Activated CD8-positive, alpha-beta T cell treated with anti-CD3 and anti-CD28 coated beads, Interleukin-2, amount 10 ng/mL, durations not matched to agents 7 days and 5 days (primary cell): ENCODE results near the gene RPS24. TPM values are rescaled to one million over a fixed set of nuclear protein-coding genes. Genes with fewer than 3 reads are reported as not detected.
"Not testable (repeated sequence)": the region's sequence is repeated elsewhere in the genome, so short reads cannot be mapped to it uniquely, and the experiment has no call there.

Experiments used
- ATAC-seq: fragments of 150-1000 bp; cut with Tn5 transposase; one replicate; pipeline ENCODE4 v1.10.0; 2021; ENCODE audit warnings: moderate library complexity
- CTCF ChIA-PET: fragments of 350-600 bp; sonication (Branson Sonifier 250); formaldehyde crosslinking; loops from one replicate; lab custom pipeline; 2021; ENCODE audit warnings: antibody characterized with exemption; lab: Charles Lee
- POLR2A ChIA-PET: fragments of 350-600 bp; sonication (Branson Sonifier 250); formaldehyde crosslinking; loops from one replicate; lab custom pipeline; 2021; ENCODE audit warnings: antibody characterized with exemption; lab: Charles Lee
- DNase-seq: peaks from one replicate; pipeline ENCODE4 v3.0.0-alpha.2; 2020
- H3K27ac Mint-ChIP-seq: one replicate; pipeline ENCODE4 v1.8.0; 2021; ENCODE audit warnings: mild to moderate bottlenecking, mixed read lengths
- H3K27me3 Mint-ChIP-seq: one replicate; pipeline ENCODE4 v1.8.0; 2021; ENCODE audit warnings: low read depth, mixed read lengths
- H3K36me3 Mint-ChIP-seq: one replicate; pipeline ENCODE4 v1.8.0; 2021; ENCODE audit warnings: low read depth, mixed read lengths
- H3K4me1 Mint-ChIP-seq: one replicate; pipeline ENCODE4 v1.8.0; 2021; ENCODE audit warnings: low read depth, mixed read lengths
- H3K4me3 Mint-ChIP-seq: one replicate; pipeline ENCODE4 v1.8.0; 2021; ENCODE audit warnings: mild to moderate bottlenecking, mixed read lengths
- H3K9me3 Mint-ChIP-seq: one replicate; pipeline ENCODE4 v1.8.0; 2022; ENCODE audit warnings: mixed read lengths; ENCODE audit not compliant: insufficient read depth
- total RNA-seq, 2 experiments: library from RNA; stranded (reverse); gene quantifications; one replicate each; pipeline ENCODE4 v1.2.3, GENCODE V29; 2021

Gene RPS24
- total RNA-seq, 2 experiments from 2014 or later: 1,446 to 1,455 TPM

DNA sequence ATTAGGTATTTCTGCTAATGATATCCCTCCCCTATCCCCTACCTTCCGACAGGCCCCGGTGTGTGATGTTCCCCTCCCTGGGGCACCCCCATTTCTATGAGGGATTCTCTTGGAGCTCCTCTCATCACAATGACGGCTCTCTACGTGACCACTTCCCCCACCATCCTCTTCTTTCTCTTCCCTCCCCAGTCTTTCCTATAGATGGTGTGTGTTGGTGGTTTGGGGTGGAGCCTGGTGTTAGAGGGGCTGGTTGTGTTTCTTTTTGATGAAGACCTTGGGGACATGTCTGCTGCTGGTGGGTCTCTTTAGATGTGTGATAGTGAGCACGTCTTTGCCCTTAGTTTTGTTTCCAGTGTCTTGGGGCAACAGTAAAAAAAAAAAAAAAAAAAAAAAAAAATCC lies 28.6 kb downstream of the RPS24 start:
- Mint-ChIP-seq H3K36me3 (no peaks in the 10 kb centered on the region), H3K27me3 (no peaks in the 10 kb centered on the region), H3K27ac (peak overlapping the region; percentile 88), H3K4me3 (peak overlapping the region; percentile 56), H3K9me3 (no peaks in the 10 kb centered on the region), H3K4me1 (peaks cover 62% of the 10 kb centered on the region)
- ChIA-PET POLR2A (no interaction called here), CTCF (interaction anchor here (1.9 kb wide), 1 partner anchor 15 kb away, joined by 11 read pairs; no protein-coding TSS in a partner anchor)
- ATAC-seq (peak; percentile 93), DNase-seq (peak; percentile 82)

DNA sequence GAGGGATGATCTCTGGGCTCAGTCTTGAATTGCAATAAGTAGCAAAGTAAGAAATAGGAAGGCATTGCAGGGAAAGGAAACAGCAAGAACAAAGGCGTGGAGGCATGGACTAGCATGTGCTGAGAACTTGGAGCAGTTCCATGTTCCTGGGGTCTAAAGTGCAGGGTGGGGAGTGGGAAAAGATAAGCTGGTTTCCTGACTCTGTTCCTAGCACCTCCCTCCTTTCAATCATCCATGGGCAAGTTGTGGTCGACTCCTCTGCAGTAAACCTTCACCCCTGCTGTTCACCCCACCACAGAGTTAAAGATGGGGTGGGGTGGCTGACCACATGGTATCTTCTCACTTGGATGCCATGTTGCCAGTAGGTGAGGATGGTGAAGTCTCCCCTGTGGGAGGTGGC lies 29.6 kb downstream of the RPS24 start:
- no peaks in the 10 kb centered on the region for H3K9me3 Mint-ChIP-seq
- DNase-seq (no peak), ATAC-seq (no peak)
- no peaks in the 10 kb centered on the region for H3K27me3 Mint-ChIP-seq
- no peak overlapping the region for H3K4me3 Mint-ChIP-seq
- no peaks in the 10 kb centered on the region for H3K36me3 Mint-ChIP-seq
- H3K27ac Mint-ChIP-seq: peak overlapping the region; percentile 88
- H3K4me1 Mint-ChIP-seq: peaks cover 63% of the 10 kb centered on the region
- POLR2A ChIA-PET: no interaction called here
- CTCF ChIA-PET: interaction anchor here (1.9 kb wide), 1 partner anchor 16 kb away, joined by 11 read pairs; no protein-coding TSS in a partner anchor

- H3K27ac Mint-ChIP-seq, H3K27me3 Mint-ChIP-seq, POLR2A ChIA-PET, H3K36me3 Mint-ChIP-seq, ATAC-seq, DNase-seq, H3K4me3 Mint-ChIP-seq, CTCF ChIA-PET, H3K9me3 Mint-ChIP-seq: not testable (repeated sequence)
- peaks cover 59% of the 10 kb centered on the region for H3K4me1 Mint-ChIP-seq
Observed at GRCh38 chr10:78064919-78065318, 31.3 kb downstream of the RPS24 start.

DNA sequence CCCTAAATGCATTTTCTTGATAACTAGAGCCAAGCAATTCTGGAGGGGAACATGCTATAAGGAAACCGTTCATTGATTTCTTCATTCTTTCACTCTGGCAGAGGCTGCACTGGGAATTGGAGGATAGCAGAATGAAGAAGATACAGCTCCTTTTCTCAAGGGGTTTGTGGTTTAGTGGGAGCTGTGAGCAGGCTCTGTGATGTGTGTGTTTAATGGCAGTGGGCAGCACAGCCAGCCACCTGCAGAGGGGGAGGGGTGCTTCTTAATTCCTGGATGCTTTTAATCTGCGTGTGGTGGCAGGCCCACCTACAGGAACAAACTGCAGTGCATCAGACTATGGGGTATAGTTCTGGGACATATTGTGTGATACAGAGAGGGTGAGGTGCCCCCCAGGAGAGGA lies 31.9 kb downstream of the RPS24 start:
- Mint-ChIP-seq H3K4me1 (peaks cover 54% of the 10 kb centered on the region), H3K4me3 (no peak overlapping the region), H3K36me3 (no peaks in the 10 kb centered on the region), H3K27me3 (no peaks in the 10 kb centered on the region), H3K9me3 (no peaks in the 10 kb centered on the region), H3K27ac (no peak overlapping the region)
- CTCF ChIA-PET: interaction anchor here (2.0 kb wide), 1 partner anchor 18 kb away, joined by 9 read pairs; no protein-coding TSS in a partner anchor
- DNase-seq: no peak
- ATAC-seq: no peak
- POLR2A ChIA-PET: no interaction called here

DNA sequence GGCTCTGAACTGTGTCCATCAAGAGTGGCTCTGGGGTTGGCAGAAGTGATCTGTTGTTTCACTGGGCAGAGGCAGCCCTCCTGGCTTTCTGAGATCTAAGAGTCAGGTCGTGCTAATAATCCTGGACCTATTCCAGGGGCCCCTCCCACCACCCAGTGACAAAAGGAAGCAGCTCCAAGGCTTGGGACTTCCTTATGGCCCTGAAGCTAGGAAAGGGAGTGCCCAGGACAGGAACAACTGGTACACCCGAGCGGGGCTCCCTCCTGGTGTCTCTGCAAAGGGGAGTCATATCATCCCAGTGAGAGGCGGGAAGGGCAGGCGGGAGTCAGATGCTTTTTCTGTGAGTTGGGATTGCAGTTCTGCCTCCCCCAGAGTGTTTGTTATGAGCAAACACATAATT lies 32.3 kb downstream of the RPS24 start:
- CTCF ChIA-PET: interaction anchor here (2.0 kb wide), 1 partner anchor 19 kb away, joined by 9 read pairs; no protein-coding TSS in a partner anchor
- H3K9me3 Mint-ChIP-seq: no peaks in the 10 kb centered on the region
- POLR2A ChIA-PET: no interaction called here
- H3K36me3 Mint-ChIP-seq: no peaks in the 10 kb centered on the region
- DNase-seq: no peak
- no peak for ATAC-seq
- H3K27me3 Mint-ChIP-seq: no peaks in the 10 kb centered on the region
- no peak overlapping the region for H3K4me3 Mint-ChIP-seq
- H3K27ac Mint-ChIP-seq: peak overlapping the region; percentile 28
- H3K4me1 Mint-ChIP-seq: peaks cover 51% of the 10 kb centered on the region

GRCh38 chr10:78066728-78067430 lies 33.2 kb downstream of the RPS24 start:
- Mint-ChIP-seq H3K27ac (no peak overlapping the region), H3K36me3 (no peaks in the 10 kb centered on the region), H3K9me3 (no peaks in the 10 kb centered on the region), H3K27me3 (no peaks in the 10 kb centered on the region), H3K4me3 (no peak overlapping the region), H3K4me1 (peaks cover 42% of the 10 kb centered on the region)
- DNase-seq: no peak
- ChIA-PET POLR2A (no interaction called here), CTCF (interaction anchor here (2.0 kb wide), 1 partner anchor 20 kb away, joined by 9 read pairs; no protein-coding TSS in a partner anchor)
- no peak for ATAC-seq

DNA sequence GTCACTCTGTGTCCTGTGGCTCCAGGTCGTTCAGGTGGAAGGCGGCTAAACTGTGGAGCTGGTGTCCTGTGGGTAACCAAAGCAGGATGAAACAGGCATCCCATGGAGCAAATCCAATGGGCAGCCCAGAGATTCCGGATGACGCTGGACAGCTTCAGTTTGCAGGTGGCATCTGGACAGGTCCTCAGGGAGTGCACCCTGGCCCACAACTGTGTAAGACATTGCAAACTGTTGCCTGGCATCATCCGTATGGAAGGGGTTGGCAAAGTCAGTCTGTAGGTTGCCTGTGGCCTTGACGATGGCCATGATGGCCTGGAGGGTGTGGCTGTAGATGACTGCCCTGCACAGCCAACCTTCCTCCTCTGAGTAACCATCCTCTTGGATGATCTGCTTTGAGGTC lies 35.5 kb downstream of the RPS24 start:
- Mint-ChIP-seq H3K4me1 (peaks cover 20% of the 10 kb centered on the region), H3K36me3 (no peaks in the 10 kb centered on the region), H3K27ac (no peak overlapping the region), H3K9me3 (no peaks in the 10 kb centered on the region), H3K27me3 (no peaks in the 10 kb centered on the region), H3K4me3 (no peak overlapping the region)
- DNase-seq: no peak
- ChIA-PET CTCF (no interaction called here), POLR2A (no interaction called here)
- ATAC-seq: no peak

DNA sequence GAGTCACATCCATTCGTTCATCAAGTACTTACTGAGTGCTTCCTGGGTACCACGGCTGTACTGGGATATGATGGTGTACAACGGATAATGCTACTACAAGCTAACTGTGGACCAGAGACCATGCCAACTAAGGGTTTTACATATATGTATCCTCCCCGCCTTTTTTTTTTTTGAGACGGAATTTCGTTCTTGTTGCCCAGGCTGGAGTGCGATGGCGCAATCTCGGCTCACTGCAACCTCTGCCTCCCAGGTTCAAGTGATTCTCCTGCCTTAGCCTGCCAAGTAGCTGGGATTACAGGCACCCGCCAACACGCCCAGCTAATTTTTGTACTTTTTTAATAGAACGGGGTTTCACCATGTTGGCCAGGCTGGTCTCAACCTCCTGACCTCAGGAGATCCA lies 36.4 kb downstream of the RPS24 start:
- POLR2A ChIA-PET, H3K27me3 Mint-ChIP-seq, H3K9me3 Mint-ChIP-seq, DNase-seq, ATAC-seq, CTCF ChIA-PET, H3K36me3 Mint-ChIP-seq, H3K4me3 Mint-ChIP-seq, H3K27ac Mint-ChIP-seq: not testable (repeated sequence)
- peaks cover 19% of the 10 kb centered on the region for H3K4me1 Mint-ChIP-seq

- CTCF ChIA-PET: interaction anchor here (1.5 kb wide), 1 partner anchor 23 kb away, joined by 6 read pairs; no protein-coding TSS in a partner anchor
- no peak for ATAC-seq
- H3K27ac Mint-ChIP-seq: no peak overlapping the region
Observed at GRCh38 chr10:78070726-78071125, 37.1 kb downstream of the RPS24 start.

DNA sequence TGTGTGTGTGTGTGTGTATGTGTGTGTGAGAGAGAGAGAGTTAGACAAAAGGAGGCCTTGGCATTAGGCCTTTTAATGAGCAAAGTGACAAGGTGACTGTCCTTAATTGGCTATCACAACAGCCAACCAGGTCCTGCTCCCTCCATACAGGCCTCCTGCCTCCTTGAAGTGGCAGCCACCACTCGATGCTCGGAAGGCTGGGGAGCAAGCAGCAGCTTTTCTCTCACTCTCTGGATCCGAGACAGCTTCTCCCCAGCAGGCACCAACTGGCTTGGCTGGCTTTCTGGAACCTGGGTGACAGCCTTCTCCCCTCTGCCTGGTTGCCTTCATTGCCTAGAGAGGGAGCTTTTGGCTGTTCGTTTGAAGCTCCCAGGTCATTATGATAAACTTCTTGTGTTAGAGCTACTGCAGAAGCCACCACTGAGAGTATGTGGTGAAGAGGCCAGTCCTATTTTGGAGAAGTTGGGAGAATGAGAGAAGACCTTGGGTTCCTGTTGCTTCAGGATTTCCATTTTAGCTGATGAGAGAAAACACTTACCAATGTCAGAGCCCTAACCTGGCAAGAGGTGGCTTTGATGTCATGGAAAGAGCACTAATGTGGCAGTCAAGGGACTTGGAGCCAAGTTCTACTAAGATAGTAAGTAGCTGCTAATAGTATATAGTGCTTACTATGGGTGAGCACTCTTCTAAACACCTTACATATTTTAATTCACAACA lies 37.6 kb downstream of the RPS24 start:
- no peaks in the 10 kb centered on the region for H3K9me3 Mint-ChIP-seq
- H3K4me1 Mint-ChIP-seq: peaks cover 10% of the 10 kb centered on the region
- ATAC-seq (no peak), DNase-seq (no peak)
- H3K27ac Mint-ChIP-seq: no peak overlapping the region
- H3K27me3 Mint-ChIP-seq: no peaks in the 10 kb centered on the region
- H3K4me3 Mint-ChIP-seq: no peak overlapping the region
- peaks cover 2% of the 10 kb centered on the region for H3K36me3 Mint-ChIP-seq
- ChIA-PET CTCF (interaction anchor here (1.5 kb wide), 1 partner anchor 24 kb away, joined by 6 read pairs; no protein-coding TSS in a partner anchor), POLR2A (no interaction called here)

More at GRCh38 chr10:78070726-78071125, 37.1 kb downstream of the RPS24 start:
- POLR2A ChIA-PET: no interaction called here
- H3K4me1 Mint-ChIP-seq: peaks cover 15% of the 10 kb centered on the region
- peaks cover 2% of the 10 kb centered on the region for H3K36me3 Mint-ChIP-seq
- no peaks in the 10 kb centered on the region for H3K9me3 Mint-ChIP-seq
- no peak overlapping the region for H3K4me3 Mint-ChIP-seq
- no peaks in the 10 kb centered on the region for H3K27me3 Mint-ChIP-seq
- DNase-seq: no peak

DNA sequence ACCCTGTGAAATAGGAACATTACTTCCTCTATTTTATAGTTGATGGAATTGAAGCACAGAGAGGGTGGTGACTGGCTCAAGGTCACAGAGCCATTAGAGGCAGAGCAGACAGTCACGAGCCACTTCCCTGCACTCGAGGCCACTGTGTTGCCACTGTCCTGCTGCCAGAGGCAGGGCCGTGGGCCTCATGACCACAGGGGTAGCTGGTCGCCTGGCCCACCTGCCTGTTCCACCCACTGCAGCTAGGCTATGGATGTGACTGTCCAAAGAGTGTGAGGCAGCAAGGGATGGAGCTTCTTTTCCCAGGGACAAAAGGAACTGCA lies 38.2 kb downstream of the RPS24 start:
- Mint-ChIP-seq H3K27me3 (no peaks in the 10 kb centered on the region), H3K9me3 (no peaks in the 10 kb centered on the region), H3K4me3 (no peak overlapping the region), H3K27ac (no peak overlapping the region), H3K36me3 (peaks cover 2% of the 10 kb centered on the region), H3K4me1 (peaks cover 6% of the 10 kb centered on the region)
- ChIA-PET POLR2A (no interaction called here), CTCF (interaction anchor here (1.5 kb wide), 1 partner anchor 25 kb away, joined by 6 read pairs; no protein-coding TSS in a partner anchor)
- DNase-seq (no peak), ATAC-seq (no peak)

- Mint-ChIP-seq H3K27me3 (no peaks in the 10 kb centered on the region), H3K36me3 (peaks cover 2% of the 10 kb centered on the region), H3K9me3 (no peaks in the 10 kb centered on the region), H3K4me1 (peaks cover under 1% of the 10 kb centered on the region), H3K4me3 (no peak overlapping the region), H3K27ac (no peak overlapping the region)
- DNase-seq (no peak), ATAC-seq (no peak)
- POLR2A ChIA-PET: no interaction called here
- CTCF ChIA-PET: no interaction called here
Observed at GRCh38 chr10:78072504-78072903, 38.8 kb downstream of the RPS24 start.
